Measurements from ENCODE around the gene PRR5L.

DNA sequence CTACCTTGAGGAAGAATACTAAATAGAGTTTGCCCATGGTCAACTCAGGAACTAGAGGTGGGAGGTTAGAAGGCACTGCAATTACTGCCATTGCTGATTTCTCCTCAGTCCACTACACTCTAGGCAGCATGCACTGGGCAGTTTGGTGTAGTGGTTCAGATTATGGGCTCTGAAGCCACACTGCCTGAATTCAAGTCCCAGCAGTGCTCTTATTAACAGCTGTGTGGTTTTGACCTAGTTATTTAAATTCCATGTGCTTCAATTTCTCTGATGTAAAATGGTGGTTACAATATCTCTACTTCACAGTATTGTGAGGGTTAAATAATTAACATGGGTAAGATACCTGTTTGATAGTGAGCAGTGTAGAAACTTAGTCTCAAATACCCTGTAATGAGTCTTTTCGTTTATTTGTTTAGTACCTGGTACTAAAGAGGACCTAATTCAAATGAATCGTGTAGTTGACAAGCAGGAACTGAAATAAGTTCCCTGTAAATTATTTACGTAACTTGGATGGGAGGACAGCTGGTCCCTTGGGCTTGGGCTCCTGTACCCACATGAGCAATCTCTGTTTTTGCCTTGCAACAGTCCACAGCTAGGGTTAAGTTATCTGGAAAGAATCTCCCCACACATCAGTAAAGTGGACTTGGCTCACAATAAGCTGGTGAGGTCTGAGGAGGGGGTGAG, 17.8 kb downstream of the PRR5L start:
- TF ChIP-seq POLR2A (IDR thresholded peaks at IDR 0.05; ENCODE audit: low read depth, low read length) (no peak), POLR2AphosphoS5 (IDR thresholded peaks at IDR 0.05; ENCODE audit: low read depth, low read length) (no peak), TAF1 (IDR thresholded peaks at IDR 0.05; ENCODE audit: borderline replicate concordance, low read depth, low read length) (no peak)
